Measurements from ENCODE around the gene CCDC88C.

The CCDC88C gene

DNA sequence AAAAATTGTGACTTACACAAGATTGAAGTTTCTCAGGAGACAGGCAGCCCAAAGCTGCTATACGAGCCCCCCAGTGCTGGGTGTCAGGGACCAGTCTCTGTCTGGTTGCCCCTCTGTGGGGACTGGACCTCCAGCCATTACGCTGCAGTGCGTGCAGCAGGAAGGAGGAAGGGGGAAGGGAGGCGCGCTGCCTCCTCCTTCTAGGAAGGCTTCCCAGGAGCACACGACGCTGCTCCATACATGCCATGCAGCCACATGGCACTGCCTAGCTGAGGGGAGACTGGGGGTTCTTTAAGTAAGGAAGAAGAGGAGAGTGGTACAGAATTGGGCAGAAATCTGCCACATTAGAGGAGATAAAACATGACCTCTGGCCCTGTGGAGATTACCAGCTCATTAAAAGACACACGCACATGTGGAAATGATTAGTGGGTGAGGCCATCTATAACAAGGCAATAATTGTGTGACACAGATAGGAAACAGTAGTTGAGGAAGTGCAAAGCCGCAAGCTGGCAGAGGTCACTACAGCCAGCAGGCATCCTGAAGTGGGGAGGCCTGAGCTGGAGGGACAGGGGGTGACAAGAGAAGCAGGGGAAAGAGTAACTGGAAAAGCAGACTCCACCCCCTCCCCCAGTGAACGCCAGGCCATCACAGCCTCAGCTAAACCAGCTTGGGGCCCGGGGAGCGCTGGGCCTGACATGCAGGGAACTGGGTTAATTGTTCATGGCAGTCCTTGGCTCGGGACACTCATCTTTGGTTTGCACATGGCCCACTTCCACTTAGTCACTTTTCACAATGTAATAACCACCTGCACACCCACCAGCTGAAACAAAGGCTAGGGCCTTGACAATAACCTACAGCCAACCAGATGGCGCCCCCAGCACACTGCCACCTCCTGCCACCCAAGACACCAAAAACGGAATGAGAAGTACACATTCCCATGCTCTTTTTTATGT, 39.6 kb downstream of the CCDC88C start:
- peak; percentile 49 for DNase-seq

DNA sequence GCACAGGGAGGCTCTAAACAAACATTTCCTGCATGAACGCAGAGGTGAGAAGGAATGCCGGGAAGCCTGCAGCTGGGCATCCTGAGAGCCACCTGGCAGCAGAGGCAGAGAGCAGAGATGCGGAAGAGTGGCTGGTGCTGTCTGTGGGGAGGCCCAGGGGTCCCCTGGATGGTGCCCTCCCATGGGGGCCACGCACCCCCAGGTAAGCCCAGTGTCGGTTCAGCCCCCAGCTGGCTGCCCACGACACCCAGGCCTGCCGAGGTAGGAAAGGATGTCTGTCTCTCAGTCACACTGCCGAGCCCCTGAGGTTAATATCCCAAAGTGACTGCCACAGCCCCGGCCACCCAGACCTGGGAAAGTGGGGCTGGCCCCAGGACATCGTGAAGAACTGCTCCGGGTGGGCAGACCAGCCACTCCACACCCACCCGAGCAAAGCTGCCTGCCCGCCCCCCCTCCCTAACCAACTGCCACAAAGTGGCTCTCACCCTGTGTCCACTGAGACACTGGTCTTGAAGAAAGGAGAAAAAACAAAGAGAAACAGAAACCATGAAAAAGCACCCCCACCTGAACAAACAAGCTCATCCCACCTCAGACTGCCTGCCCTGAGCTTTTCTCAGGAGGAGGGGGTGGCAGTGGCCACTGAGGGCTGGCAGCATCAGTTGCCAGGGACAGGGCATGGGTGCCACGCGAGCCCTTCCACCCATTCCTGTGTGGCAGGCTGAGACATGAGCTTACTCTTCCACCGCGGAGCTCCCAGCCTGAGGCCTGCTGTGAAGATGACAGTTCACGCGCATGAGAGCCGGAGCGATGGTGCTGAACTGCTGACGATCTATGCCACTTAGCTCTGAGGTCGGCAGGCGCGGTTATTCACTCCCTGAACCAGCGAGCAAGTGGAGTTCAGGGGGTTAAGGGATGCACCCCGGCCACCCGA, 40.8 kb downstream of the CCDC88C start:
- no peak for DNase-seq

DNA sequence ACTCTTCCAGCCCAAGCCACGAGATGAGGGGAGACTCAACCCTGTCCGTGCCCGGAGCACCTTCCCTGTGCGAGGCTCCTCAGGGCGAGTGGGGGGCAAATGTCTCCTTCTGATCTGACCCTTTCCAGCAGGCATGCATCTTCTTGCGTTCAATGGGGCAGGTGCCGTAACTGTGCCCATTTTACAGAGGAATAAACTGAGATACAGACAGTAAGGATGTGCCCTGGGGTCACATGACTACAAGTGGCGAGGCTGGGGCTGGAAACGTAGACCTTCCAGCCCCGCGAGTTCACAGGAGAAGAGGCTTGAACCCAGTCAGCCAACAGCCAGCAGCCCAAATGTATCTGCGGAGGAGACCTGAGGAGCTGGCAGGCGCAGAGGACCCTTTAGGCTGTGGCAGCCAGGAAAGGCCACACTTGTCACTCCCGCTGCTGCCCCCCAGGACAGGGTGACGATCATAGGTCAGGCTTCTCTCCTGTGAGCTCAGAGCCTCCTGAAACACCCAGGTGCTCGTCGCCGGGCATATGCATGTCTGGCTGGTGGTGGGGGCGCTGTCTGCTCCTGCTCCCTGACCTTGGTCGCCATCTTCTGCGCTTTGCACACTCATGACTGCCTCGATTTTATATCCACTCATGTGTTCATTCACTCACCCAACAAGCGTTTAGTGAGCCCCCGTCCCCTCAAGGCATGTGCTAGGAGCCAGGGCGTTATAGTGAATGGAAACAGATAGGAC, 41.7 kb downstream of the CCDC88C start:
- DNase-seq: no peak

- DNase-seq: no peak
Measured at GRCh38 chr14:91374879-91375702, 42.5 kb downstream of the CCDC88C start.

- DNase-seq: no peak
Measured at GRCh38 chr14:91374287-91374878, 43.2 kb downstream of the CCDC88C start.

GRCh38 chr14:91373591-91374254, 43.9 kb downstream of the CCDC88C start:
- peak; percentile 55 for DNase-seq

GRCh38 chr14:91372671-91373495, 44.7 kb downstream of the CCDC88C start:
- no peak for DNase-seq

GRCh38 chr14:91371990-91372375, 45.6 kb downstream of the CCDC88C start:
- DNase-seq: no peak

GRCh38 chr14:91371011-91371989, 46.3 kb downstream of the CCDC88C start:
- DNase-seq: no peak

GRCh38 chr14:91369628-91370445, 47.8 kb downstream of the CCDC88C start:
- DNase-seq: peak; percentile 53

DNA sequence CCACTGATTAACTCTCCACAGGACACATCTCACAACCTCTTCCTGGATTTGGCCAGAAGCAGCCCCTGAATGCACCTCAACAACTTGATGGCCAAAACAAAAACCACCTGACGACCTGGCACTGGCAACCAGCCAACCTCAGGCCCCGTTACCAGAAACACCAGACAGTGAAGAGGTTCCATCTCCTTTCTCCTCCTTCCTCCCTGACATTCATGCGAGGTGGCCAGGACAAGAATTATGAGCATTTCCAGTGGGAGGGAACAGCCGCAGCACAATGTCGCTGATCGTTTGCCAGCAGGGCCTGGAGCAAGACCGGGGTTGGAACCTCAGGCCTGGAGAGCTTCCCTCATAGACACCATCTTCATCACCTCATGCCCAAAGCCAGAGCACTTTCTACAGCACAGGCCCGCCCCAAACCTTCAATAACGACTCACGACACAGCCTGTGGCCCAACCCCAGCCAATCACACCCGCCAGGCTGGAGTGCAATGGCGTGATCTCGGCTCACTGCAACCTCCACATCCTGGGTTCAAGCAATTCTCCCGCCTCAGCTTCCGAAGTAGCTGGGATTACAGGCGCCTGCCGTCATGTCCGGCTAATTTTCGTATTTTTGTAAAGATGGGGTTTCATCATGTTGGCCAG, 48.7 kb downstream of the CCDC88C start:
- no peak for DNase-seq

GRCh38 chr14:91367173-91368171, 50.1 kb downstream of the CCDC88C start:
- DNase-seq: no peak

DNA sequence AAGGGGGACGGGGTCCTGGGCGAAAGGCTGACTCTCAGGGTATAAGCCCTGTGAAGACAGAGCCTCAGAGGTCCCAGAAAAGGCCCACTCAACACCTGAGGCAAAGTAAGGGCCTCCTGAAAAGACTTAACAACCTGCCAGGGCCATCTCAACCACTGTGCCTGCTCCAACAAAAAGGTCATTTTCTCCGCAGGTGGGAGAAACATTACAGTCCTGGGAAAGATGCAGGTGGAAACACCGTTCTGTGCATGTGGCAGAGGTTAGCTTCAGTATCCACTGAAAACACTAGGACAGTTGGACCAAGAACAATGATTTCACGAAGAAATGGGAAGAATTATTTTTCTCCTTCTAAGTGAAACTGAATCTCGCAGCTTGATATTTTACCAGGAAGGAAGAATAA, 50.9 kb downstream of the CCDC88C start:
- DNase-seq: no peak

GRCh38 chr14:91365552-91365951, 52.1 kb downstream of the CCDC88C start:
- no peak for DNase-seq

DNA sequence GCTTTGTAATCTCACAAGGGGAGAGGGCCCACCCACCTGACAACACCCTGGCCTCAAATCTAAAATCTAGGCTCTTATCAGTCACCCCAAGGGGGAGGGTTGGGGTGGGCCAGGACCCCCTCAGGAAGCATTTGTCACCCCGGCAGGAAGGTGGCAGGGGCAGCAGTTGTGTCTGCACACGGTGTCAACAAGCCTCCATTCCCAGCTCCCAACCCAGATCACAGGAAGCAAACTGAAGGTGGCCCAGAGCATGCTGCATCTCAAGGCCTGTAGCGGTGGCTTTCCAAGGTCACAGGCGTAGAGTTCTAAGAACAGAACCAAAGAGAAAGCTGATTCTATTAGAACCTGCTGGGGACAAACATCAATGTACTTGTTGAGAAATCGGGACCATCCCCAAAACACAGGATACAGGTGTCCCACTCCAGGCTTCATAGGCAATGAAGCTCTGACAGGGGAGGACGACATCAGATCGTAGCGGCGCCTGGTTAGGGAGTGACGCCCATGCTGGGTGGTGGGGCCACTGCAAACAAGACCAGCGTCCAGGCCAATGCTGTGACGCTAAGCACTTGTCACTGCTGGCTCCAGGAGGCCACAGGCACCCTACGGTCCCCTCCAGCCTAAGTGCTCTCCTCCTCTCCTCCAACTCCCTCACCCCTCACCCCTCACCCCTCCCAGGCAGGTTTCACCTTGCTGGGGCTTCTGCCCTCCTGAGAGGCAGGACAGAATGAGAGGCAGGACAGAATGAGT, 52.9 kb downstream of the CCDC88C start:
- no peak for DNase-seq

Measured in activated CD8-positive, alpha-beta memory T cell treated with anti-CD3 and anti-CD28 coated beads, Interleukin-2, amount 50 U/mL, for 4 hours (primary cell).